SW 1271 (cell line): ENCODE data around the gene ANGPTL8.

Source experiments
- DNase-seq, 2 experiments: peaks; one replicate each; lab custom pipeline; 2025; lab: John Stamatoyannopoulos, UW

Gene ANGPTL8

GRCh38 chr19:11261431-11261970, 22.1 kb downstream of the ANGPTL8 start:
- no peak for DNase-seq

GRCh38 chr19:11261971-11262839, 22.8 kb downstream of the ANGPTL8 start, which contains the start of gene DOCK6:
Gene DOCK6, minus strand, starts transcription at chr19:11262524. Its CDS starts 84 bp downstream, at chr19:11262440.
- DNase-seq: no peak

- no peak for DNase-seq
These were observed 24.3 kb downstream of the ANGPTL8 start for GRCh38 chr19:11263726-11264125.

- DNase-seq: no peak
These were observed 25.2 kb downstream of the ANGPTL8 start for GRCh38 chr19:11264452-11265176.

GRCh38 chr19:11265177-11265784, 25.9 kb downstream of the ANGPTL8 start:
- DNase-seq: no peak

GRCh38 chr19:11265785-11266236, 26.4 kb downstream of the ANGPTL8 start:
- DNase-seq: no peak

- DNase-seq: no peak
These were observed 28.1 kb downstream of the ANGPTL8 start for GRCh38 chr19:11267316-11268085.

GRCh38 chr19:11268783-11269267, 29.4 kb downstream of the ANGPTL8 start:
- peak in 1 of 2 experiments; percentile 49 for DNase-seq

GRCh38 chr19:11269408-11269807, 30.0 kb downstream of the ANGPTL8 start:
- DNase-seq: no peak

GRCh38 chr19:11273296-11273695, 33.9 kb downstream of the ANGPTL8 start:
- no peak for DNase-seq

GRCh38 chr19:11273989-11274388, 34.6 kb downstream of the ANGPTL8 start:
- DNase-seq: no peak

- DNase-seq: no peak
These were observed 35.2 kb downstream of the ANGPTL8 start for GRCh38 chr19:11274533-11275086.

GRCh38 chr19:11278670-11279069, 39.3 kb downstream of the ANGPTL8 start:
- DNase-seq: no peak

- DNase-seq: no peak
These were observed 40.3 kb downstream of the ANGPTL8 start for GRCh38 chr19:11279505-11280236.

- DNase-seq: no peak
These were observed 42.1 kb downstream of the ANGPTL8 start for GRCh38 chr19:11281356-11282049.

GRCh38 chr19:11284515-11284914, 45.1 kb downstream of the ANGPTL8 start:
- DNase-seq: no peak

- DNase-seq: no peak
These were observed 47.0 kb downstream of the ANGPTL8 start for GRCh38 chr19:11286312-11286974.

GRCh38 chr19:11288349-11288748, 48.9 kb downstream of the ANGPTL8 start:
- peak in 1 of 2 experiments; percentile 34 for DNase-seq

- no peak for DNase-seq
These were observed 50.8 kb downstream of the ANGPTL8 start for GRCh38 chr19:11290256-11290655.
